ENCODE measurements around the gene PPM1L.

PPM1L gene

DNA sequence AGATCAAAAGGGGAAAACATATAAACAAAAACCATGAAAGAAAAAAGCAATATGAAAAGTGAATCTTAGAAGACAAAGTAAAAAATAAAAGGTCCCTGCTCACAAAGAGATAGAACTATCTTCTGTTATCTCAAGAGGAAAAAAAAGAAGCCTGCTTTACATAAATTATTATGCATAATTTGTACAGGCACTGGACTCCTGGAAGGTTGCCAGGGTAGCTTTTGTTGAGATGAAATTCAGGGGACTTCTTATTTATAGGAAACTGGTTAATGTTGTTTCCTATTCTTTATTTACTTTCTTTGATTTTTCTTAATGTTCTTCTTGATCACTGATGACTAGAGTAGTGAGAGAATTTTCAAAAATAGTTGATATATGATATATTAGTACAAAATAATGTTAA lies 66.9 kb downstream of the PPM1L start:
- Histone ChIP-seq H3F3A (ENCODE audit: control insufficient read depth, insufficient read depth) (no peaks in the 10 kb centered on the region), H3K9me3 (ENCODE audit: control insufficient read depth, insufficient read depth, low read length) (no peaks in the 10 kb centered on the region), H3K9me2 (replicated peaks; ENCODE audit: control insufficient read depth, low read length) (no peaks in the 10 kb centered on the region), H3K27ac (ENCODE audit: low read depth, low read length) (no peak overlapping the region), H3K4me1 (ENCODE audit: control insufficient read depth, low read length) (no peaks in the 10 kb centered on the region), H4K20me1 (ENCODE audit: control insufficient read depth, insufficient read depth, low read depth, low read length) (no peaks in the 10 kb centered on the region), H3K4me3 (ENCODE audit: low read length) (no peak overlapping the region), H3K4me2 (ENCODE audit: low read length) (no peak overlapping the region), H3K36me3 (ENCODE audit: control insufficient read depth, low read length) (no peaks in the 10 kb centered on the region), H3K27me3 (ENCODE audit: control insufficient read depth, low read length) (no peaks in the 10 kb centered on the region), H3K79me2 (ENCODE audit: control insufficient read depth, low read length) (no peaks in the 10 kb centered on the region)
- no peak for TF ChIP-seq CTCF (IDR thresholded peaks at IDR 0.05; ENCODE audit: low read depth, low read length, poor library complexity, severe bottlenecking)
- no peak for TF ChIP-seq EZH2phosphoT487 (IDR thresholded peaks at IDR 0.05; ENCODE audit: borderline replicate concordance, low read length)

- Histone ChIP-seq H3K4me2 (ENCODE audit: low read length) (no peak overlapping the region), H3K36me3 (ENCODE audit: control insufficient read depth, low read length) (no peaks in the 10 kb centered on the region), H3K27me3 (ENCODE audit: control insufficient read depth, low read length) (no peaks in the 10 kb centered on the region), H3K9me3 (ENCODE audit: control insufficient read depth, insufficient read depth, low read length) (no peaks in the 10 kb centered on the region), H3K4me3 (ENCODE audit: low read length) (no peak overlapping the region), H3K27ac (ENCODE audit: low read depth, low read length) (no peak overlapping the region), H3K9me2 (replicated peaks; ENCODE audit: control insufficient read depth, low read length) (no peaks in the 10 kb centered on the region), H3K79me2 (ENCODE audit: control insufficient read depth, low read length) (no peaks in the 10 kb centered on the region), H4K20me1 (ENCODE audit: control insufficient read depth, insufficient read depth, low read depth, low read length) (no peaks in the 10 kb centered on the region), H3F3A (ENCODE audit: control insufficient read depth, insufficient read depth) (no peaks in the 10 kb centered on the region), H3K4me1 (ENCODE audit: control insufficient read depth, low read length) (no peaks in the 10 kb centered on the region)
- no peak for TF ChIP-seq CTCF (IDR thresholded peaks at IDR 0.05; ENCODE audit: low read depth, low read length, poor library complexity, severe bottlenecking)
- no peak for TF ChIP-seq EZH2phosphoT487 (IDR thresholded peaks at IDR 0.05; ENCODE audit: borderline replicate concordance, low read length)
Measured at GRCh38 chr3:160825311-160825800, 69.3 kb downstream of the PPM1L start.

DNA sequence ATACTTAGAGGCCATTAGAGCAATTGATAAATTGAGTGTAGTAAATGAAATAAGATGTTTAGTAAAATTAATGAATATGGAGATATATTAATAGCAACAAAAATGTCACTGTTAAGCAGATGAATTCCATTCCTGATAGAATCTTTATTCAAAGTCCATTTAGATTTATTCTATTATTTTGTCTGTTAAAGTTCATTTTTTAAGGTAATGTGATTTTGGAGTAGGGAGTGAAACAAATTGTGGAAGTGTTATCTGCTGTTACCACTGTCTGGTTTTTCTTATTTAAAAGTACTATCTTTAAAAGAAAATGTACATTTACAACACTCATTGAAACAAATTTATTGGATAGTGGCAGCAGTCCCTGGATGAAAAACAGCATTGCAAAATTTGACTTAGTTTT lies 70.4 kb downstream of the PPM1L start:
- Histone ChIP-seq H3K36me3 (ENCODE audit: control insufficient read depth, low read length) (no peaks in the 10 kb centered on the region), H4K20me1 (ENCODE audit: control insufficient read depth, insufficient read depth, low read depth, low read length) (no peaks in the 10 kb centered on the region), H3K4me2 (ENCODE audit: low read length) (no peak overlapping the region), H3K79me2 (ENCODE audit: control insufficient read depth, low read length) (no peaks in the 10 kb centered on the region), H3K9me3 (ENCODE audit: control insufficient read depth, insufficient read depth, low read length) (no peaks in the 10 kb centered on the region), H3K27ac (ENCODE audit: low read depth, low read length) (no peak overlapping the region), H3K27me3 (ENCODE audit: control insufficient read depth, low read length) (no peaks in the 10 kb centered on the region), H3K4me3 (ENCODE audit: low read length) (no peak overlapping the region), H3K4me1 (ENCODE audit: control insufficient read depth, low read length) (no peaks in the 10 kb centered on the region), H3K9me2 (replicated peaks; ENCODE audit: control insufficient read depth, low read length) (no peaks in the 10 kb centered on the region), H3F3A (ENCODE audit: control insufficient read depth, insufficient read depth) (no peaks in the 10 kb centered on the region)
- TF ChIP-seq CTCF (IDR thresholded peaks at IDR 0.05; ENCODE audit: low read depth, low read length, poor library complexity, severe bottlenecking) (no peak), EZH2phosphoT487 (IDR thresholded peaks at IDR 0.05; ENCODE audit: borderline replicate concordance, low read length) (no peak)
